ENCODE data around the gene ST6GALNAC2. TPM values are rescaled to one million over a fixed set of nuclear protein-coding genes. Genes with fewer than 3 reads are reported as not detected.

Gene ST6GALNAC2
- total RNA-seq, 1 donor from 2014 or later = 0.32 TPM

- TF ChIP-seq CTCF (IDR thresholded peaks at IDR 0.05; ENCODE audit: partially characterized antibody, unreplicated experiment) = no peak
- H3K4me1 Mint-ChIP-seq (ENCODE audit: low read depth, unreplicated experiment) = peaks cover 50% of the 10 kb centered on the region
- DNase-seq = no peak
- H3K9me3 Mint-ChIP-seq (ENCODE audit: unreplicated experiment) = peaks cover 18% of the 10 kb centered on the region
- peaks cover 5% of the 10 kb centered on the region for H3K36me3 Mint-ChIP-seq (ENCODE audit: unreplicated experiment)
- H3K4me3 Mint-ChIP-seq (ENCODE audit: unreplicated experiment) = peak overlapping the region; percentile 50
- H3K27ac Mint-ChIP-seq (ENCODE audit: unreplicated experiment) = no peak overlapping the region
- peaks cover 18% of the 10 kb centered on the region for H3K27me3 Mint-ChIP-seq (ENCODE audit: unreplicated experiment)
Measured at GRCh38 chr17:76542984-76543383, 42.7 kb downstream of the ST6GALNAC2 start.

- Mint-ChIP-seq H3K4me1 (ENCODE audit: low read depth, unreplicated experiment) (peaks cover 50% of the 10 kb centered on the region), H3K4me3 (ENCODE audit: unreplicated experiment) (peak overlapping the region; percentile 50), H3K27me3 (ENCODE audit: unreplicated experiment) (peaks cover 18% of the 10 kb centered on the region), H3K9me3 (ENCODE audit: unreplicated experiment) (peaks cover 18% of the 10 kb centered on the region), H3K36me3 (ENCODE audit: unreplicated experiment) (peaks cover 5% of the 10 kb centered on the region), H3K27ac (ENCODE audit: unreplicated experiment) (peak overlapping the region; percentile 76)
- no peak for TF ChIP-seq CTCF (IDR thresholded peaks at IDR 0.05; ENCODE audit: partially characterized antibody, unreplicated experiment)
- DNase-seq = no peak
Measured at GRCh38 chr17:76542566-76542971, 43.1 kb downstream of the ST6GALNAC2 start.

- Mint-ChIP-seq H3K27me3 (ENCODE audit: unreplicated experiment) (peaks cover 18% of the 10 kb centered on the region), H3K9me3 (ENCODE audit: unreplicated experiment) (peaks cover 18% of the 10 kb centered on the region), H3K4me3 (ENCODE audit: unreplicated experiment) (peak overlapping the region; percentile 63)
Measured at GRCh38 chr17:76541739-76542454, 43.8 kb downstream of the ST6GALNAC2 start.

GRCh38 chr17:76540381-76541300 lies 45.0 kb downstream of the ST6GALNAC2 start:
- Mint-ChIP-seq H3K4me1 (ENCODE audit: low read depth, unreplicated experiment) (peaks cover 50% of the 10 kb centered on the region), H3K36me3 (ENCODE audit: unreplicated experiment) (peaks cover 5% of the 10 kb centered on the region), H3K27ac (ENCODE audit: unreplicated experiment) (peak overlapping the region; percentile 90), H3K27me3 (ENCODE audit: unreplicated experiment) (peaks cover 20% of the 10 kb centered on the region), H3K4me3 (ENCODE audit: unreplicated experiment) (peak overlapping the region; percentile 76), H3K9me3 (ENCODE audit: unreplicated experiment) (peaks cover 18% of the 10 kb centered on the region)
- peak; percentile 95 for DNase-seq
- no peak for TF ChIP-seq CTCF (IDR thresholded peaks at IDR 0.05; ENCODE audit: partially characterized antibody, unreplicated experiment)

More at GRCh38 chr17:76541739-76542454, 43.8 kb downstream of the ST6GALNAC2 start:
- DNase-seq = no peak
- peak overlapping the region; percentile 75 for H3K27ac Mint-ChIP-seq (ENCODE audit: unreplicated experiment)
- peaks cover 5% of the 10 kb centered on the region for H3K36me3 Mint-ChIP-seq (ENCODE audit: unreplicated experiment)
- no peak for TF ChIP-seq CTCF (IDR thresholded peaks at IDR 0.05; ENCODE audit: partially characterized antibody, unreplicated experiment)
- H3K4me1 Mint-ChIP-seq (ENCODE audit: low read depth, unreplicated experiment) = peaks cover 50% of the 10 kb centered on the region

Data from glutamatergic neuron (in vitro differentiated cells).